Upper lobe of left lung (tissue), 4 donors: ENCODE data around the gene AKAP5.

Experiments used
- CTCF ChIP-seq, 6 experiments: fragments of 450-650 bp in 4 of 6; fragments of 200-600 bp in 2 of 6; sonication (generic) in 2 of 6; IDR thresholded peaks; one replicate each; pipeline ENCODE4 v1.5.1; 2016 to 2019; ENCODE audit warnings: antibody characterized with exemption in 6 of 6
- POLR2A ChIP-seq, 4 donors: fragments of 450-650 bp; IDR thresholded peaks; one replicate each; pipeline ENCODE4 v1.5.1; 2016 to 2017; ENCODE audit warnings: antibody characterized with exemption in 4 of 4, mild to moderate bottlenecking in 2 of 4

DNA sequence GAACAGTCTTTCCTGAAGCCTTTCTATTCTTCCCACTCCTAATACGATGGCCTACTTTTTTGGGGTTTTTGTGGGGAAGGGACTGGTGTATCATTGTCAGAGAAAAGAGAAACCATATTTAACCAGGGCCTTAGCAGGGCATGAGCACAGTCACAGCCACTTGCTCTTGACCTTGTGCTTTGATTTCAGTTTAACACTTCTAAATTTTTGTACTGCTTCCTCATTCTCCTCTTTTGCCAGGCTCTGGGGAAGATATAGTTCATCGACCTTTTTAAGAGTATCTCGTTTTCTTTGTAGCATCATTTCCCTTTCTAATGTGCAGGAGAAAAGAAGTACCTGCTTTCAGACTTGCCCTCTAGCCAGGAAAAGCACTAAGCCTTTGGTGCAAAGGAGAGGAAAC is 41.4 kb downstream of the AKAP5 start:
- TF ChIP-seq CTCF (IDR thresholded peaks at IDR 0.05) (no peak), POLR2A (IDR thresholded peaks at IDR 0.05) (no peak)
